ENCODE data around the gene PLXDC1. TPM values are rescaled to one million over a fixed set of nuclear protein-coding genes. Genes with fewer than 3 reads are reported as not detected.
A peak's percentile ranks its signal among the peaks of the same experiment; 100 is the strongest.

PLXDC1 gene
- total RNA-seq, 4 donors from 2014 or later = 1.6 to 26.2 (median 4.3) TPM

DNA sequence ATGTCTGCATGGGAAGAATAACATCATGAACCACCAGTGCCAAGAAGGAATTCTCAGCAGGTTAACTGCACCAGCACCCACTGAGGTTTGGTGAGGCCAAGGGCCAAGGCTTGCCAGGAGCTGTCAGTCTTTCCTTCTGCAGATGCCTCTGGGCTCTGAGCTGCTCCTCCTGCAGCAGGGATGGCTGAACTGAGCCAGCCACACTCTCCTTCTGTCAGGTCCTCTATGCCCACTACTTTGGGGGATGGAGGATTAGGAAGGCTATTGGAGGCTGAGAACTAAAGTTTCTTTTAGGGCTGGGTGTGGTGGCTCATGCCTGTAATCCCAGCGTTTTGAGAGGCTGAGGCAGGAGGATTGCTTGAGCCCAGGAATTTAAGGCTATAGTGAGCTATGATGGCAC is 71.6 kb downstream of the PLXDC1 start:
- Histone ChIP-seq H3K4me3 (no peak overlapping the region), H3K4me1 (peaks cover 0 to 23% (median 0%) of the 10 kb centered on the region in 4 donors), H3K27me3 (no peaks in the 10 kb centered on the region), H3K27ac (peak overlapping the region in 2 of 4 donors; percentile 16 to 48), H3K9me3 (no peaks in the 10 kb centered on the region), H3K36me3 (no peaks in the 10 kb centered on the region)
- no peak for DNase-seq
- intact Hi-C loops (cut with DNase I; ENCODE audit: low total_unique reads) (no loop called here), in situ Hi-C loops (cut with MboI; ENCODE audit: low pct_ligation_motif_present in 1 of 4, low pct_unique_long_range_greater_than_20kb in 1 of 4, low sequenced_read_pairs in 3 of 4) (no loop called here)
- WGBS, 2 donors (ENCODE audit: low coverage in 1 of 2) = 41% methylated on average over 1 of the region's 1 CpG; no CpG with 5 or more reads in 1 of the 2 donors
- TF ChIP-seq POLR2A (IDR thresholded peaks at IDR 0.05) = no peak
- TF ChIP-seq EP300 (IDR thresholded peaks at IDR 0.05; ENCODE audit: low read depth) = no peak
- TF ChIP-seq POLR2AphosphoS5 (IDR thresholded peaks at IDR 0.05) = no peak
- TF ChIP-seq, protein P1, sequence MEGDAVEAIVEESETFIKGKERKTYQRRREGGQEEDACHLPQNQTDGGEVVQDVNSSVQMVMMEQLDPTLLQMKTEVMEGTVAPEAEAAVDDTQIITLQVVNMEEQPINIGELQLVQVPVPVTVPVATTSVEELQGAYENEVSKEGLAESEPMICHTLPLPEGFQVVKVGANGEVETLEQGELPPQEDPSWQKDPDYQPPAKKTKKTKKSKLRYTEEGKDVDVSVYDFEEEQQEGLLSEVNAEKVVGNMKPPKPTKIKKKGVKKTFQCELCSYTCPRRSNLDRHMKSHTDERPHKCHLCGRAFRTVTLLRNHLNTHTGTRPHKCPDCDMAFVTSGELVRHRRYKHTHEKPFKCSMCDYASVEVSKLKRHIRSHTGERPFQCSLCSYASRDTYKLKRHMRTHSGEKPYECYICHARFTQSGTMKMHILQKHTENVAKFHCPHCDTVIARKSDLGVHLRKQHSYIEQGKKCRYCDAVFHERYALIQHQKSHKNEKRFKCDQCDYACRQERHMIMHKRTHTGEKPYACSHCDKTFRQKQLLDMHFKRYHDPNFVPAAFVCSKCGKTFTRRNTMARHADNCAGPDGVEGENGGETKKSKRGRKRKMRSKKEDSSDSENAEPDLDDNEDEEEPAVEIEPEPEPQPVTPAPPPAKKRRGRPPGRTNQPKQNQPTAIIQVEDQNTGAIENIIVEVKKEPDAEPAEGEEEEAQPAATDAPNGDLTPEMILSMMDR (IDR thresholded peaks at IDR 0.05) = no peak

DNA sequence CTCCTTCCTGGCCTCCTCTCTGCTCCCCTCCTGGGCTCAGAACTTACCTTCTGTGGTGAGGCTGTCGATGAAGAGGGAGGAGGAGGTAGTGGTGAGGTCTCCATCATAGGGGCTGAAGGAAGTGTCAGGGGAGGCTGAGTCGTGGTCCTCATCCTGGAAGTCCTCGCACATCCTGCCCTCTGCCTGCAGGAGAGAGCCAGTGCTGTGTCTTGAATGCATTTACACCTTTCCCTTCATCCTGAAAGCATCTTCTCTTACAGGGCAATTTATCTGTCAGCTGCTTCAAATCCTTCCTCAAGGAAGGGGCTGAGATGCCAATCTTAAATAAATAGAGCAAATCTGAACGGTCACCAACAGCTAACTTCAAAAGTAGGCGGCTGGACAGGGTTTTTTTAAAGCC is 73.6 kb downstream of the PLXDC1 start:
- DNase-seq = no peak
- H3K27ac ChIP-seq = no peak overlapping the region
- no peaks in the 10 kb centered on the region for H3K27me3 ChIP-seq
- in situ Hi-C loops (cut with MboI; ENCODE audit: low pct_ligation_motif_present in 1 of 4, low pct_unique_long_range_greater_than_20kb in 1 of 4, low sequenced_read_pairs in 3 of 4) (no loop called here), intact Hi-C loops (cut with DNase I; ENCODE audit: low total_unique reads) (no loop called here)
- WGBS, 2 donors (ENCODE audit: low coverage in 1 of 2) = 65% methylated on average over 4 to 5 of the region's 5 CpGs
- H3K4me3 ChIP-seq = no peak overlapping the region
- no peaks in the 10 kb centered on the region for H3K36me3 ChIP-seq
- H3K9me3 ChIP-seq = no peaks in the 10 kb centered on the region
- TF ChIP-seq, protein P1 (IDR thresholded peaks at IDR 0.05) = no peak
- TF ChIP-seq POLR2A (IDR thresholded peaks at IDR 0.05) (no peak), EP300 (IDR thresholded peaks at IDR 0.05; ENCODE audit: low read depth) (no peak), POLR2AphosphoS5 (IDR thresholded peaks at IDR 0.05) (no peak)
- peaks cover 0 to 23% (median 0%) of the 10 kb centered on the region in 4 donors for H3K4me1 ChIP-seq

DNA sequence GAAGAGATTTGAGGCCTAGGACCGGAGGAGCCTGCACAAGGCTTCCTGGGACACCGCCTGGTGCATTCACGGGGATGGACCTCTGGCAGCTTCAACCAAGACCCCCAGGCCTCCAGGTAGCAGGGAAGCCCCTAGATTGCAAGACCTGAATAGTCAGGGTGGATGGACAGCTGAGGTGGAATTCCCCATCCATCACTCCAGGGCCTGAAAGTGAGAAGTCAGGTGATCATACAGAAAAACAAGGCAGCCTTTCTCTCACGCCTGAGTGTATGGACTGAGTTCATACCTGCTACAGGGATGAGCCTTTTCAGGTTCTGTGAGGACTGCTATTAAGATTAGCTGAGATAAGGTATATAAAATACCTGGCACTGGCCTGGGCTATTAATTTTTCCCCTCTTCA is 74.2 kb downstream of the PLXDC1 start:
- in situ Hi-C loops (cut with MboI; ENCODE audit: low pct_ligation_motif_present in 1 of 4, low pct_unique_long_range_greater_than_20kb in 1 of 4, low sequenced_read_pairs in 3 of 4) = no loop called here
- intact Hi-C loops (cut with DNase I; ENCODE audit: low total_unique reads) = no loop called here

DNA sequence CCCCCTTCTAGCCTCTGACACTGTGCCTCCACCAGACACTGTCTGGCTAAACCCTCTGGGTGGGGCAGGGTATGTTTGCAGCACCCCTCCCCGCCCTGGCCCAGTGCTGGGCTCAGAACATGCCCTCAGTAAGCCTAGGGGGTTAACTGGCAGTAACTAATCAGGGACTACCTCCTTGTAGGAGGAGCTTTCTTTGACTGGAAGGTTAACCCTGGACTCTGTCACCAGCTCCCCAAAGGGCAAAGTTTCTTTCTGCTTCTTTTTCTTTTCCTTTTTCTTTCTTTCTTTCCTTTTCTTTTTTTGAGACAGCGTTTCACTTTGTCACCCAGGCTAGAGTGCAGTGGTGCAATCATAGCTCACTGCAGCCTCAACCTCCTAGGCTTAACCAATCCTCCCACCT is 76.8 kb downstream of the PLXDC1 start:
- no peaks in the 10 kb centered on the region for H3K36me3 ChIP-seq
- H3K27ac ChIP-seq = no peak overlapping the region
- in situ Hi-C loops (cut with MboI; ENCODE audit: low pct_ligation_motif_present in 1 of 4, low pct_unique_long_range_greater_than_20kb in 1 of 4, low sequenced_read_pairs in 3 of 4) (no loop called here), intact Hi-C loops (cut with DNase I; ENCODE audit: low total_unique reads) (no loop called here)
- H3K4me3 ChIP-seq = no peak overlapping the region
- no peak for DNase-seq
- TF ChIP-seq POLR2AphosphoS5 (IDR thresholded peaks at IDR 0.05) = no peak
- TF ChIP-seq, protein P1 (IDR thresholded peaks at IDR 0.05) = no peak
- TF ChIP-seq EP300 (IDR thresholded peaks at IDR 0.05; ENCODE audit: low read depth) = no peak
- no peak for TF ChIP-seq POLR2A (IDR thresholded peaks at IDR 0.05)
- H3K27me3 ChIP-seq = no peaks in the 10 kb centered on the region
- 60 to 91% methylated on average over 1 to 2 of the region's 2 CpGs for WGBS, 2 donors (ENCODE audit: low coverage in 1 of 2)
- H3K9me3 ChIP-seq = no peaks in the 10 kb centered on the region
- no peaks in the 10 kb centered on the region for H3K4me1 ChIP-seq

More for the DNA sequence above, 74.2 kb downstream of the PLXDC1 start:
- TF ChIP-seq, protein P1 (IDR thresholded peaks at IDR 0.05) = no peak
- TF ChIP-seq POLR2AphosphoS5 (IDR thresholded peaks at IDR 0.05) = no peak
- no peak for TF ChIP-seq POLR2A (IDR thresholded peaks at IDR 0.05)
- TF ChIP-seq EP300 (IDR thresholded peaks at IDR 0.05; ENCODE audit: low read depth) = no peak
- Histone ChIP-seq H3K4me1 (peaks cover 0 to 23% (median 0%) of the 10 kb centered on the region in 4 donors), H3K36me3 (no peaks in the 10 kb centered on the region), H3K27ac (no peak overlapping the region), H3K27me3 (no peaks in the 10 kb centered on the region), H3K4me3 (no peak overlapping the region), H3K9me3 (no peaks in the 10 kb centered on the region)
- no peak for DNase-seq
- 95 to 100% methylated on average over 1 to 4 of the region's 4 CpGs for WGBS, 2 donors (ENCODE audit: low coverage in 1 of 2)
